Fibroblast of pulmonary artery (primary cell): ENCODE measurements around the gene PEAR1.

Experiments
- DNase-seq: peaks from one replicate; pipeline ENCODE4 v3.0.0-alpha.2; 2010; ENCODE audit warnings: low read depth
- H3K4me3 ChIP-seq: replicated peaks from 2 replicates; pipeline ENCODE4 v1.5.1; 2011; ENCODE audit warnings: low read depth, mild to moderate bottlenecking, control low read depth, low read length, moderate library complexity
- CTCF ChIP-seq: IDR thresholded peaks from 2 replicates; pipeline ENCODE4 v1.5.1; 2011; ENCODE audit warnings: mild to moderate bottlenecking, control low read depth, low read length, inconsistent platforms; ENCODE audit errors: missing control alignments

Gene PEAR1

GRCh38 chr1:156931211-156931952 lies 37.9 kb downstream of the PEAR1 start:
- no peak for TF ChIP-seq CTCF
- H3K4me3 ChIP-seq: no peak overlapping the region
- no peak for DNase-seq

GRCh38 chr1:156931974-156932710 lies 38.6 kb downstream of the PEAR1 start:
- no peak overlapping the region for H3K4me3 ChIP-seq
- no peak for TF ChIP-seq CTCF
- no peak for DNase-seq

GRCh38 chr1:156933136-156933535 lies 39.6 kb downstream of the PEAR1 start:
- no peak for TF ChIP-seq CTCF
- no peak for DNase-seq
- H3K4me3 ChIP-seq: no peak overlapping the region

GRCh38 chr1:156935505-156936128 lies 42.1 kb downstream of the PEAR1 start:
- no peak for TF ChIP-seq CTCF
- DNase-seq: no peak
- no peak overlapping the region for H3K4me3 ChIP-seq

GRCh38 chr1:156936191-156936590 lies 42.7 kb downstream of the PEAR1 start:
- no peak for DNase-seq
- no peak for TF ChIP-seq CTCF
- H3K4me3 ChIP-seq: no peak overlapping the region

- DNase-seq: no peak
Observed at GRCh38 chr1:156936721-156937220, 43.3 kb downstream of the PEAR1 start.

More at GRCh38 chr1:156936721-156937220, 43.3 kb downstream of the PEAR1 start:
- H3K4me3 ChIP-seq: no peak overlapping the region
- no peak for TF ChIP-seq CTCF
